ENCODE measurements around the gene NLGN1. TPM values are rescaled to one million over a fixed set of nuclear protein-coding genes. Genes with fewer than 3 reads are reported as not detected.

Gene NLGN1
- total RNA-seq, 4 donors from 2014 or later: 0.80 to 4.4 (median 1.8) TPM

DNA sequence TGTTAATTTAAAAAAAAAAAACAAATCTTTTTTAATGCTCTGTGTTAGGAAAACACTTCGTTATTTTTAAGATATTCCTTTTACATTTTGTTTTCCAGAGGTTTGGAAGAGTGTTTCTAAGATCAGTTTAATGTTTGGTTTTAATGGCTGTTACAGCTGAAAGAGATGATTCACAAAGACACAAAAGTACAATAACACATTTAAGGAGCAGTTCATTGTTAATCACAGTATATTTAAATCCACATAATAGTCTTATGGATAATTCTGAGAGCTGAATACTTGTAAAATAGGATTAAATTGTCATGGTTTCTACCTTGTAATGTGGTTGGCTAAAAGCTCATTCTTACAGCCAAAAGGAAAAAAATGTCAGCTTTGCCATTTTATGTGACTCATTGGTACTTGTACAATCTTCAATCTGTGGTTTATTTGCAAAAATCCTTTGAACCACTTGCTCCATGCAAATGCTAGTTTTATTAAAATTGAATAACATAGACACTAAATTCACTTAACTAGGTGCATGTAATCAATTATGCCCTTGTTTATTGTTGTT is 426.4 kb downstream of the NLGN1 start:
- TF ChIP-seq, protein P1, sequence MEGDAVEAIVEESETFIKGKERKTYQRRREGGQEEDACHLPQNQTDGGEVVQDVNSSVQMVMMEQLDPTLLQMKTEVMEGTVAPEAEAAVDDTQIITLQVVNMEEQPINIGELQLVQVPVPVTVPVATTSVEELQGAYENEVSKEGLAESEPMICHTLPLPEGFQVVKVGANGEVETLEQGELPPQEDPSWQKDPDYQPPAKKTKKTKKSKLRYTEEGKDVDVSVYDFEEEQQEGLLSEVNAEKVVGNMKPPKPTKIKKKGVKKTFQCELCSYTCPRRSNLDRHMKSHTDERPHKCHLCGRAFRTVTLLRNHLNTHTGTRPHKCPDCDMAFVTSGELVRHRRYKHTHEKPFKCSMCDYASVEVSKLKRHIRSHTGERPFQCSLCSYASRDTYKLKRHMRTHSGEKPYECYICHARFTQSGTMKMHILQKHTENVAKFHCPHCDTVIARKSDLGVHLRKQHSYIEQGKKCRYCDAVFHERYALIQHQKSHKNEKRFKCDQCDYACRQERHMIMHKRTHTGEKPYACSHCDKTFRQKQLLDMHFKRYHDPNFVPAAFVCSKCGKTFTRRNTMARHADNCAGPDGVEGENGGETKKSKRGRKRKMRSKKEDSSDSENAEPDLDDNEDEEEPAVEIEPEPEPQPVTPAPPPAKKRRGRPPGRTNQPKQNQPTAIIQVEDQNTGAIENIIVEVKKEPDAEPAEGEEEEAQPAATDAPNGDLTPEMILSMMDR (IDR thresholded peaks at IDR 0.05): no peak
- intact Hi-C loops (cut with DNase I; ENCODE audit: low total_unique reads): no loop called here
- H3K4me3 ChIP-seq (ENCODE audit: low read depth, poor library complexity, severe bottlenecking): no peak overlapping the region
- DNase-seq (ENCODE audit: low spot score in 2 of 2): no peak
- 76 to 80% methylated on average over 1 of the region's 1 CpG for WGBS, 2 donors

DNA sequence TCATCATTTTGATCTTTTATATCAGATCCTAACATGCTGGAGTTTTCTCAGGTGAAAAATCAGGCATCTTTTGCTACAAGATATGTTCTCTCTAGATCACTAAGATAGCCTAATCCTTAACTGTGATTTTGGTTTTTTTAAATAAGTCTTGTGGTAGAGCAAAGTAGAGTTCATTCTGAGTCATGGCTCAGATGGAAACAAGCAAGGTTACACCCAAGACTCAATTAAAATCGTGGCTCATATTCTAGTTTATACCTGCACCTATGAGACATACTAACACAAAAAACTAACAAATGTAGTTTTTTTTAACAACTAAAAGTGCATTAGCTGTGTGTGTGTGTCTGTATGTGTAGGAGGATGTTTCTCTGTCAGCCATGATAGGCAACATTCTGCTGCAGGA is 428.2 kb downstream of the NLGN1 start:
- intact Hi-C loops (cut with DNase I; ENCODE audit: low total_unique reads): no loop called here
- TF ChIP-seq POLR2A (IDR thresholded peaks at IDR 0.05): no peak
- TF ChIP-seq, protein P1 (IDR thresholded peaks at IDR 0.05): no peak
- DNase-seq (ENCODE audit: low spot score in 2 of 2): no peak
- WGBS, 2 donors: 42 to 49% methylated on average over 1 of the region's 1 CpG
- no peak overlapping the region for H3K4me3 ChIP-seq (ENCODE audit: low read depth, poor library complexity, severe bottlenecking)

DNA sequence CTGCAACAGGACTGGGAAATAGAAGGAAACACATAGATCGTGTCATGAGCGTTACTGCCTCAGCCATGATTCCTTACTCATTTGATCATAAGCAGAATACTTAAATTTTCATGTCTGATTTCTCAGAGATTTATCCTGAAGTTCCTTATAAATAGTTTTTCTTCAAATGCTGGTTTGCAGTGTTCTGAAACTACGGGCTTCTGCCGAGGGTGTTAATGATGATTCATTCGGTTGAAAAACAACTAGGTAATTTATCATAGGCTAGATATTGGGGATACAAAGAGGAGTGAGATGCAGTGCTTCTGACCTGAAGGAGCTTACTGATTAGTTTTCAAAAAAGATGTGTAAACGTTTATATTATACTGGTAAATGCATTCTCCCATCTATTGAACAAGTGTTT is 428.9 kb downstream of the NLGN1 start:
- TF ChIP-seq, protein P1 (IDR thresholded peaks at IDR 0.05): no peak
- no peak for TF ChIP-seq POLR2A (IDR thresholded peaks at IDR 0.05)
- no peak for DNase-seq (ENCODE audit: low spot score in 2 of 2)
- WGBS, 2 donors: 61 to 74% methylated on average over 6 of the region's 6 CpGs
- no peak overlapping the region for H3K4me3 ChIP-seq (ENCODE audit: low read depth, poor library complexity, severe bottlenecking)
- intact Hi-C loops (cut with DNase I; ENCODE audit: low total_unique reads): no loop called here

DNA sequence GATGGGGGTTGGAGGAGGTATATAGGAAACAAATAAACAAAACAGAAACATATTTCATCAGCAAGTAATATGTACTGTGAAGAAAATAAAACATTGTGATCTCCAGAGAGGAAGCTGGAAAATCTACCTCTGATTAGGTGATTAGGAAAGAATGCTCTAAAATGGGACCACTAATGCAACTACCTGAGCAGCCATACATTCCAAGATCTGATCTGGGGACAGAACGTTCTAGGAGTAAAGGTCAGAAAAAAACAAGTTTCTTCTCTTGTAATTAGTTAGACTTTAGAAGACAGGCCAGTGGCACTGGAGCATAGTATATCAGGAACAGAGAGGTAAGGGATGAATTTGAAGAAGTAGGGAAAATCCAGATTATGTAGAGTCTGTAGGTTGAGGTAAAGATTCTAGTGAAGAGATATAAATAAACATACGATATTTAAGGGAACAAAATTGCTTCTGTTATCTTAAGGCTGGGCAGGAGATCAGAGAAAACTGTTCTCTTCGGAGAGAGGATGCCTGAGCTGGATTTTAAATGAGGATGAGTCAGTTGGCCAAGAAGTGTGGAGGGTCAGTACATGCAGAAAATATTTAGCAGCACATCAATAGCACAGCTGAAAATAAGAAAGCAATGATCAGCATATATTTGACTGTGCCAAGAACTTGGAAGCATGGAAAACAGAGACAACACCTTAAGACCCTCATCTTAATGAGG is 429.5 kb downstream of the NLGN1 start:
- 34% methylated on average over 3 of the region's 3 CpGs for WGBS, 2 donors
- DNase-seq (ENCODE audit: low spot score in 2 of 2): no peak
- intact Hi-C loops (cut with DNase I; ENCODE audit: low total_unique reads): no loop called here
- no peak overlapping the region for H3K4me3 ChIP-seq (ENCODE audit: low read depth, poor library complexity, severe bottlenecking)
- no peak for TF ChIP-seq POLR2A (IDR thresholded peaks at IDR 0.05)
- TF ChIP-seq, protein P1 (IDR thresholded peaks at IDR 0.05): no peak

DNA sequence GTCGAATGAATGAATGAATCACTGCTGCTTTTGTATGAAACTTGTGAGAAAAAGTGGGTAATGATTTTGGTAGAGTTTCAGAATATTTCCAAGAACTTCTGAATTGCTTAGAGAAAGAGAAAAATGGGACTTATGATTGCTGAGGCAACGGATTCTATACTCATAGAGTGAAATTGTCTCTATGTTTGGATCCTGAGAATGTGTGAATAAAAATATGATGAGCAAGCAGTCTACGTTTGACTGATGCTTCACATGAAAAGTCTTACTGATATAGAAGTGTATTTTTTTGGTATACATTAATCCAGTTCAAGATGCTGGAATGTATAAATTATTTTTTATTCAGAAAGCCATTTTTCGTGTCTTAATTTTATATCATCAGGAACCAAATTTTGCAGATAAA is 441.1 kb downstream of the NLGN1 start:
- WGBS, 2 donors: 82 to 88% methylated on average over 4 of the region's 4 CpGs
- intact Hi-C loops (cut with DNase I; ENCODE audit: low total_unique reads): no loop called here
- no peak overlapping the region for H3K4me3 ChIP-seq (ENCODE audit: low read depth, poor library complexity, severe bottlenecking)
- DNase-seq (ENCODE audit: low spot score in 2 of 2): no peak
- TF ChIP-seq, protein P1 (IDR thresholded peaks at IDR 0.05): no peak
- no peak for TF ChIP-seq POLR2A (IDR thresholded peaks at IDR 0.05)

DNA sequence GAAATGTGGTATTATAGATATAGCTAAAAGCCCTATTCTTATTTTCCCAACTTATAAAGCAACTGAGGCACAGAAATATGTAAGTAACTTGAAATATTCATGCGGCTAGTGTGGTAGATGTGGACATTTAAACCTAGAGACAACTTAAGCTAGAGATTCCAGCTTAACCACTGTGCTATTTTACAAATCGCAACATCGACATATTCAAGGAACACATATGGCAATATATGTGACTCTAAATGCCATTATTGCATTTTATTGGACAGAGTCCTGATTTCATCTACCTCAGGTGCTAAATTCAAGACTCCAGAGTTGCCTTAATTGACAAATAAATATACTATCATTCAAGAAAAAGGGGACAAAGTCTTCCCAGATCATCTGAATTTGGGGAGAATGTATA is 442.3 kb downstream of the NLGN1 start:
- no peak for TF ChIP-seq POLR2A (IDR thresholded peaks at IDR 0.05)
- TF ChIP-seq, protein P1 (IDR thresholded peaks at IDR 0.05): no peak
- WGBS, 2 donors: 72 to 79% methylated on average over 3 of the region's 3 CpGs
- intact Hi-C loops (cut with DNase I; ENCODE audit: low total_unique reads): no loop called here
- H3K4me3 ChIP-seq (ENCODE audit: low read depth, poor library complexity, severe bottlenecking): no peak overlapping the region
- DNase-seq (ENCODE audit: low spot score in 2 of 2): no peak

All from lower leg skin (tissue), 4 donors.